Bone marrow (tissue), 2 donors: Measurements from ENCODE around the gene TANC1.

Experiments
- DNase-seq, 2 donors: peaks; one replicate each; lab custom pipeline; 2025; lab: John Stamatoyannopoulos, UW

The TANC1 gene

GRCh38 chr2:158968396-158969161 is at the start of gene TANC1:
Gene TANC1, plus strand, starts transcription at chr2:158968640. Its CDS starts 97,271 bp downstream, at chr2:159065911.
- DNase-seq, result peak; percentile 47 to 50

DNA sequence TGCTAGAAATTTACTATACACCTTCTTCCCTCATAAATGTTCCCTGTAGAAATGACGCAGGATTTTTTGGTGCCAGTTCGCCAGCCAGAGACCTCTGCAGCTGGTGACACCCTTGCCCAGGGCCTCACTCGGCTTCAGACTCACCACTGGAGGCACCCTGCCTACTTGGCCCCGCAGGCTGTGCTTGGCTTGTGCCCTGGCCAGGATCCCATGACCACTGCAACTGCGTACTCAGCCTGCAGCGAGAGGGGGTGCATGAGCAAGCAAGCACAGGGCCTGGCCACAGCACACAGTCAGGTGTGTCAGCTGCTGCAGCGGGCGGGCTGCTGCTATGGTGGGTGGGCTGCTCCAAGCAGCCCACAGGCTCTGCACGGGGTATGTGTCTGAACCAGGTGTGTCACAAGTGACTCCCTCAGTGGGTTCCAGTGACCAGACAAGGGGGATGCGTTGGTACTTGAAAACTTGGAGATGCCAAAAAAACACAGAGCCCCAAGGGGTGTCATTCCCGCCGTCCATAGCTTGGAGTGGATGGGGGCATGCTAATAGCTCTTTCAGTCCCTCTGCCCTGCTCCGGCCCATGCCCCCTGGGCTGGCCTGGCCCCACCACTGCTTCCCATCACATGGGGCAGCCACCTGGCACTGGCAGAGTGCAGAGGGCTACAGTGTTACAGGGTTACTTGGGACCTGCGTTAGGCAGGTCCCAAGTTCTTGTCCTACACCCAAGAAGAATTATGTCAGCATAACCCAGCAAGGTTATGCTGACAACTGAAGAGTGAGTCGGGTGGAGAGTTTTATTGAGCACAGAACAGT is 46.6 kb upstream of the TANC1 start:
- no peak for DNase-seq

GRCh38 chr2:158922601-158923000 is 45.8 kb upstream of the TANC1 start:
- no peak for DNase-seq

DNA sequence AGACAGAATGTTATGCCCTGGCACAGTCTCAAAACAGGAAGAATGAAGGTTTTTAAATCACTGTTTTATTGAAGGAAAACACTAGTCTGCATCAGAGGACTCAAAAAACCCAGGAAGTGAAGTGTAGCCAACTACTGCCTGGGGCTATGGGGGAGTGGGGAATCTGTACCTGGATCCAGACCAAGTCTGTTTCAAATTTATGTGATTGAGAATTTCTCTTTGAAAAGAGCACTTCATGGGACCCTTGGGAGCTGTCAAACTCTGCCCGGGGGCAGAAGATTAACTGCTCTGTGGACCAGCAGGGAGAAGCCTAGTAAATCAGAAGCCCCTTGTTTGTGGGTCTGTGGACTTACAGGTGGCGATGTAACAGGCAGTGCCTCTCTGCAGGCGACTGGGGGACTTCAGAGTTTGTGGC is 45.3 kb upstream of the TANC1 start:
- no peak for DNase-seq

- no peak for DNase-seq
Measured at GRCh38 chr2:158923641-158924040, 44.8 kb upstream of the TANC1 start.

GRCh38 chr2:158926478-158926948 is 41.9 kb upstream of the TANC1 start:
- DNase-seq, result no peak

GRCh38 chr2:158928515-158928914 is 39.9 kb upstream of the TANC1 start:
- no peak for DNase-seq

- DNase-seq, result no peak
Measured at GRCh38 chr2:158928965-158929364, 39.5 kb upstream of the TANC1 start.

GRCh38 chr2:158931572-158931971 is 36.9 kb upstream of the TANC1 start:
- DNase-seq, result no peak

DNA sequence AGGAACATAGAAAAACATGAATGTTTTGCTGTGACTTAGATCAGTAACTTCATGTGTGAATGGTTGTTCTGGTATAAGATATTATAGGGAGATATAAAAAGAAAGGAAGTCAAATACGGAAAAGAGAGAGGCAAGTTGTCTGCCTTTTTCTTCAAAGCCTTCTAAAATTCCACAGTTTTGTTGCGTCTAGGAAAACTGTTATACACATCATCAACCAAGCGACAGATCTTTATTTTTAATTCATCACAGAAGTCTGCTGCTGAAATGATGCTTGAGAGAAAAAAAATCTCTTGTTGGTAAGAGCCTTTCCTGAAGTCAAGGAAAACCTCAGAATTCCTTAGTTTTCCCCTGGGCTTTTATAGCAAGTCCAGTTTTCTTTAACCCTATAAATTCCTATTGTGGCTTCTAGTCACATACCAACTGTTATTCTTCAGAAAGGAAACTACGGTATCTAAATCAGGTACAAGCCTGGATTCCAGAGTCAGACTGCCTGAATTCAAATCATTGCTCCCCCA is 36.3 kb upstream of the TANC1 start:
- DNase-seq, result no peak

DNA sequence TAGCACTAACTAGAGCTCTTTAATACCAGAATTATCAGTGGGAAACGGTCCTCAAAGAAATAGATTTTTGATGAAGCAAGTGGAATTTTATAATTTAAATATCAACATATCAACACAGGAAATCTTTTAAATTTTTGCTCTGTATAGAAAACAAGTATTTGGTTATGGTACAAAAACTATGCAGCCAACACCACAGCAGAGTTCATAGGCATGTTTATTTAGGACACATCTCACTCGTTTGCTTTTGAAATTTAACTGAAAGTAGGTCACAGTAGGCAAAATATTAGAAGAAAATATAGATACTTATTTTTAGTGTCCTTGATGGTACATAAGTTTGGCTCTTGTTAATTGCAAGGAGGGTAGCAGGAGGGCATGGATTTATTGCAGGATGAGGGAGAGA is 34.3 kb upstream of the TANC1 start:
- DNase-seq, result no peak

DNA sequence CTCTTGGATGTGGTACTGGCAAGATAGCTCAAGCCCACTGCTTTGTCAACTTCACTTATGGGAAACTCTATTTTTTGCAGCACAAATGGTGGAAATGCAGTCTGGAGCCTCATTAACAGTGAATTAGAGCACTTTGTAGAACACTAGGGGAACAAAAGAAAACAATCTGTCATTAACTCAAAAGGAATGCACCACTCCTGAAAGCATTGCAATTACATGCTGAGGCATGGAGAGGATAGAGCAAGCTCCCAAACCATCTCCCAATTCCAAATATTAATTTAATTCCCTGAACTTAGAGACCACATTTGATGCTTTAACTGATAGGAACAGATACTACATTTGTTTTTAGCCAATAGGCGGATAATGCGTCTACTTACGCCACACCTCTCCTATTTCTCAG is 32.8 kb upstream of the TANC1 start:
- DNase-seq, result no peak

- DNase-seq, result no peak
Measured at GRCh38 chr2:158936978-158937377, 31.5 kb upstream of the TANC1 start.

GRCh38 chr2:158940356-158940755 is 28.1 kb upstream of the TANC1 start:
- no peak for DNase-seq

- no peak for DNase-seq
Measured at GRCh38 chr2:158943973-158944372, 24.5 kb upstream of the TANC1 start.

DNA sequence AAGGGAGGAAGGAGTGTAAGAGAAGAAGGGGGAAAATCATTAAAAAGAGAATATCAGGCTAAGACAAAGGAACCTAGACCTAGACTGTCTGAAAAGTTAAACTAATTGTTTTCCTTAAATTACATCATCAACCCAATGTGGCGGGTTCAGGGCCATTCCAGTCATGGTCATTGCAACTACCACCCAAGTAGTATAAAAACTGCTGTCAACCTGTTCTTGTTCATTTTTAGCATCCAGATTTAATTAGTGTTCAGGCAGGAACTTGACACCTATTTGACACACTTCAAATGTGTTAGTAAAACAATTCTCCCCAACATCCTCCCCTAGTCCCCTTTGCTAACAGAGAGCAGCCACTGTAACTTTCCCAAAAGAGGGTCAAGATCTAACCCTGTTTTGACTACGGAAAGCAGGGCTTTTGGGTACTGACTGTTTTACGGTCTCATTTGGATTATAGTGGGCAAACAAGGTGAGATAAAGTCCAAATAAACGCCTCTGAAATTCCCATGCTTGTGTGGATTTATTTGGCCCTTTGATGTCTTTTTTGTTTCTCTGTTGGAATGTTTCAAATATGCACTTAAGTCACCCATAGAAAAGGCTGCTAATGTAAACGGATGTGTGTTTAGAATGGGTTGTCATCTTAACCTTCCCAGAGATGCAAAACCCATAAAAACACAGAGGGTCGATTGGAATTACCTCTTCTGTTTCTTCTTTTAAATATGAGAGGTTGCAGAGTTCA is 19.3 kb upstream of the TANC1 start:
- no peak for DNase-seq

DNA sequence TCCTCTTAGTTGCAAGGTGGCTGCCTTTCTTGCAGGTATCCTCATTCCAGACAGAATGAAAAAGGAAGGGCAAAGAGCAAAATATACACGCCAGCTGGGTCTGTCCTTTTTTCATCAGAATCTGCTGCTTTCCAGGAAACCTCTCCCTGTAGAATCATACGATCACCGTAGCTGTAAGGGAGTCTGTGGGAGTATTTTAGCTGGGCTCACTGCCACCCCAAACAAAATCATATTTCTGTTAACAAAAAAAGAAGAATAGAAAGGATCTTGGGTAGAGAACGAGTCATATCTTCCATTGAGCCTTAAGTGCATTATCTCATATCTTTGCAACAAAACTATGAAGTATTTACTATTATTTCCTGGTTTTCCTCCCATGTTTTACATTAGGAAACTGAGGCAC is 15.0 kb upstream of the TANC1 start:
- no peak for DNase-seq

DNA sequence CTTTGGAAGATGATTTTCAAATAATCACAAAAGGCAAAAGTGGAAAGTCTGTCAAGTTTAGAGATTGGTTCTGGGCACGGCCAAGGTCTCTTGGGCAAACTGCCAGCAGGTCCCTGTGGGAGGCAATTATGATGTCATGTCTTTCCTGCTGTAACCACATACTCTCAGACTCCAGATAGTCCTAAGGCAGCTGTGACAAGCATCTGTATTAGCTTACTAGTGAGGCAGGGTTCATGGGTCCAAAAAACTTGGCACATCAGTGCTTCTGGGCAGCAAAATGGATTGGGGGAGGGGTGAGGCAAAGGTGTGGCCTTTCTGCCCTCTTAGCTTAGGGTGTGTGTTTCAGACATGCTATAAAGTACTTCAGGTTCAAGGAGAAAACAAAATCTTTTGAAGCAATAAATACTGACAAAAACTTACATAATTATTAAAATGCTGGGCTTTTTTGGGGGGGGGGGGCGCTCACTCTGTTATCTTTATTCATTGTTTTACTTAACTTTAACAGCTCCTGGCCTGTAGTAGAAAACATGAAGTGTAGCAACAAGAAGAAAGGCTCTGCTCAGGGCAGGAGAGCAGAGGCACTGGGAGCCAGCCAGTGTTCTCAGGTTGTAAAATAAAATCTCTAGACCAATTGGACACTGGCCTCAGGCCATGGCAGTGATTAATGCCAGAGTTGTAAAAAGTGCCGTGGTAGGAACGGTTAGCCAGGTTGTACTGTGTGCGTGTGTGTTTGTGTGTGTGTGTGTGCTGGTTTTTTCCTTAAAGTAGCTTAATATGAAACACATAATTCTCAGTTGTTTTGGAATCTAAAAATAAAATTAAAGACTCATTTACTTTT is 14.3 kb upstream of the TANC1 start:
- DNase-seq, result peak in 1 of 2 donors; percentile 51

- DNase-seq, result no peak
Measured at GRCh38 chr2:158955842-158956365, 12.5 kb upstream of the TANC1 start.

DNA sequence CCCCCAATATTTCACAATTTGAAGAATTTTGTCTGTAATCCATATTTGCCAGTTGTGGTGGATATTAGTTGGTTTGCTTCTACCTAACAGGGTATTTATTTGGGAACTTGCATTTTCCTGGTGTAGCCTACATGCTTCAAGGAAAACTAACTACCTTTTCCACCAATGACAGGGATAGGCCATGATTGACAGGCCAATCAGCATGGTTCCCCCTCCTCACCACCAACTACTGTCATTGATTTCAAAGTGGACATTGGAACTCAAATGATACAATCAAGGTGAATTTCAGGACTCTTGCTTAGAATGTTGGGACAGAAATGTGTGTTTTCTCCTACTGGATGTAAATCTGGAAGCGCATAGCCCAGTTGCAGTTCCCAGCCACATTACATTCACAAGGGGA is 10.1 kb upstream of the TANC1 start:
- no peak for DNase-seq

DNA sequence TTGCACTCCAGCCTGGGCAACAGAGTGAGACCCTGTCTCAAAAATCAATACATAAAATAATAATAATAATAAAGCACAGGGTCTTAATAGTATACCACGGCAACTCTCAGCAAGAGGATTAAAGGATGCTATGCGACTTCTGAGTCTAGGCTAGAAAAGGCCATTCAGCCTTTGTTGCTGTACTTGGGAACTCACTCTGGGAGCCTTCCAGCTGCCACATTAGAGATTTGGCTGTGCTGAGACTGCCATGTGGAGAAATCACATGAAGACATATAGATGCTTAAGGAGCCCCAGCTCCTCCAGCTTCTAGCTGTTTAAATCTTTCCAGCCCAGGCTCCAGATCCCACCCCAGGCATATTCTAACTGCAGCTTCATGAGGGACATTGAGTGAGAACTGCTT is 8.2 kb upstream of the TANC1 start:
- DNase-seq, result no peak
